K562 (cell line): ENCODE data around the gene GLB1L. TPM values are rescaled to one million over a fixed set of nuclear protein-coding genes. Genes with fewer than 3 reads are reported as not detected.

Experiments used
- CLOCK ChIP-seq: fragments of 250-450 bp; sonication (Bioruptor Pico); IDR thresholded peaks from 2 replicates; pipeline ENCODE4 v1.4.0; 2020; ENCODE audit warnings: mild to moderate bottlenecking, moderate library complexity, borderline replicate concordance
- COPS2 ChIP-seq: fragments of 450-650 bp; conservative IDR thresholded peaks from 2 replicates; pipeline ENCODE4 v1.6.1; 2016; ENCODE audit warnings: mild to moderate bottlenecking, moderate library complexity
- CREB1 ChIP-seq, 2 experiments: sonication (generic) in 1 of 2; formaldehyde crosslinking in 1 of 2; IDR thresholded peaks; 2 replicates each; pipeline versions ENCODE4 v1.6.1 to v1.8.0; 2012 to 2022; ENCODE audit warnings: inconsistent platforms in 1 of 2, mild to moderate bottlenecking in 1 of 2, missing genetic modification reagents in 1 of 2, moderate library complexity in 1 of 2
- DMBX1 ChIP-seq: fragments of 250-450 bp; sonication (Bioruptor Pico); IDR thresholded peaks from 2 replicates; pipeline ENCODE4 v1.8.0; 2022; ENCODE audit warnings: inconsistent platforms, mild to moderate bottlenecking, moderate library complexity, borderline replicate concordance
- DNMT1 ChIP-seq: fragments of 450-650 bp; IDR thresholded peaks from 2 replicates; pipeline ENCODE4 v1.6.1; 2016; ENCODE audit warnings: antibody characterized with exemption, mild to moderate bottlenecking
- FOXA3 ChIP-seq, 2 experiments: fragments of 450-650 bp in 1 of 2; sonication (generic) in 1 of 2; formaldehyde crosslinking; IDR thresholded peaks in 1 of 2; conservative IDR thresholded peaks in 1 of 2; 2 replicates each; pipeline versions ENCODE4 v1.4.0 to v1.8.0; 2020 to 2022; ENCODE audit warnings: mild to moderate bottlenecking in 2 of 2, missing genetic modification reagents in 1 of 2
- FOXP1 ChIP-seq: sonication (generic); formaldehyde crosslinking; IDR thresholded peaks from 2 replicates; pipeline ENCODE4 v1.8.0; 2022; ENCODE audit warnings: mild to moderate bottlenecking, missing genetic modification reagents
- GATA2 ChIP-seq: sonication (generic); formaldehyde crosslinking; IDR thresholded peaks from 2 replicates; pipeline ENCODE4 v1.4.0; 2020; ENCODE audit warnings: mild to moderate bottlenecking, missing genetic modification reagents
- KDM2B ChIP-seq: fragments of 250-450 bp; sonication (Bioruptor Pico); IDR thresholded peaks from 2 replicates; pipeline ENCODE4 v1.8.0; 2021; ENCODE audit warnings: mild to moderate bottlenecking, moderate library complexity
- MBD2 ChIP-seq: sonication (generic); IDR thresholded peaks from 2 replicates; pipeline ENCODE4 v1.6.1; 2016; ENCODE audit warnings: low read depth, borderline replicate concordance
- MYC ChIP-seq, 2 experiments: fragments of 250-450 bp in 1 of 2; sonication (Bioruptor Pico) in 1 of 2; IDR thresholded peaks; 2 replicates each; pipeline versions ENCODE4 v1.5.1 to v1.6.1; 2012 to 2021; ENCODE audit warnings: low read depth in 2 of 2, borderline replicate concordance in 1 of 2, improper control_type of control experiment in 1 of 2, low read length in 1 of 2, mild to moderate bottlenecking in 1 of 2, moderate library complexity in 1 of 2
- MYNN ChIP-seq, 2 experiments: sonication (generic); formaldehyde crosslinking in 1 of 2; IDR thresholded peaks; 2 replicates each; pipeline versions ENCODE4 v1.5.0 to v1.6.1; 2016 to 2020; ENCODE audit warnings: antibody characterized with exemption in 1 of 2, missing genetic modification reagents in 1 of 2
- NCOA1 ChIP-seq: fragments of 450-650 bp; IDR thresholded peaks from 2 replicates; pipeline ENCODE4 v1.6.1; 2016; ENCODE audit warnings: low read depth
- NCOR1 ChIP-seq: fragments of 450-650 bp; IDR thresholded peaks from 2 replicates; pipeline ENCODE4 v1.6.1; 2016; ENCODE audit warnings: mild to moderate bottlenecking, moderate library complexity
- NFE2 ChIP-seq: IDR thresholded peaks from 2 replicates; pipeline ENCODE4 v1.6.1; 2014; ENCODE audit warnings: antibody characterized with exemption, low read depth
- NR2F6 ChIP-seq: fragments of 450-650 bp; formaldehyde crosslinking; IDR thresholded peaks from 2 replicates; pipeline ENCODE4 v1.4.0; 2020; ENCODE audit warnings: mild to moderate bottlenecking
- POLR3G ChIP-seq: IDR thresholded peaks from 2 replicates; pipeline ENCODE4 v1.6.1; 2011; ENCODE audit not compliant: insufficient read length, insufficient replicate concordance; ENCODE audit errors: extremely low read depth
- RFX5 ChIP-seq: IDR thresholded peaks from 2 replicates; pipeline ENCODE4 v1.6.1; 2011; ENCODE audit warnings: low read depth, mild to moderate bottlenecking, improper control_type of control experiment, low read length
- RUNX1 ChIP-seq: sonication (generic); IDR thresholded peaks from 2 replicates; pipeline ENCODE4 v1.6.1; 2016; ENCODE audit warnings: antibody characterized with exemption, low read depth
- SLC30A9 ChIP-seq: fragments of 250-450 bp; sonication (Bioruptor Pico); IDR thresholded peaks from 2 replicates; pipeline ENCODE4 v1.8.0; 2022; ENCODE audit warnings: mild to moderate bottlenecking, moderate library complexity
- SOX6 ChIP-seq: fragments of 450-650 bp; IDR thresholded peaks from 2 replicates; pipeline ENCODE4 v1.6.1; 2014; ENCODE audit warnings: mild to moderate bottlenecking
- TCF15 ChIP-seq: fragments of 250-450 bp; sonication (Bioruptor Pico); IDR thresholded peaks from 2 replicates; pipeline ENCODE4 v1.8.0; 2022; ENCODE audit warnings: moderate library complexity, mild to moderate bottlenecking, inconsistent platforms
- XRCC3 ChIP-seq: fragments of 450-650 bp; IDR thresholded peaks from 2 replicates; pipeline ENCODE4 v1.6.1; 2017; ENCODE audit warnings: mild to moderate bottlenecking, moderate library complexity
- ZFP36 ChIP-seq: fragments of 150-350 bp; IDR thresholded peaks from 2 replicates; pipeline ENCODE4 v1.6.1; 2018; ENCODE audit warnings: low read length, low read depth; ENCODE audit not compliant: partially characterized antibody
- ZNF395 ChIP-seq: fragments of 200-800 bp; sonication (Bioruptor generic); IDR thresholded peaks from 2 replicates; pipeline ENCODE4 v1.6.1; 2017; ENCODE audit warnings: missing genetic modification characterization, missing compliant biosample characterization
- polyA plus RNA-seq, 8 experiments: library from polyadenylated mRNA; depleted of rRNA in 4 of 8; stranded (reverse) in 5 of 8; unstranded in 3 of 8; fragments of >200 nt; fragmentation: Nextera tagmentation in 2 of 8; fragmentation: Illumina TruSeq in 1 of 8; extraction: Ambion mirVana in 2 of 8; extraction: Trizol in 1 of 8; gene quantifications; 2 replicates each; pipeline versions ENCODE4 v1.2.1 to v1.2.3, GENCODE V29; 2011 to 2014; ENCODE audit warnings: inconsistent platforms in 1 of 8, missing spikeins in 1 of 8
- total RNA-seq, 7 experiments: library from RNA; depleted of rRNA in 6 of 7; stranded (reverse); fragments of >200 nt in 6 of 7; fragmentation: Illumina TruSeq in 2 of 7; extraction: Trizol in 2 of 7; gene quantifications; 2 replicates each; pipeline versions ENCODE4 v1.2.1 to v1.2.3, GENCODE V29; 2011 to 2021; ENCODE audit warnings: low replicate concordance in 1 of 7

The GLB1L gene
- total and polyA plus RNA-seq, 9 of the 15 experiments (the other 6 are each of a cell fraction or from before 2014, with no cell fraction given): 0.42 to 2.9 (median 2.5) TPM

DNA sequence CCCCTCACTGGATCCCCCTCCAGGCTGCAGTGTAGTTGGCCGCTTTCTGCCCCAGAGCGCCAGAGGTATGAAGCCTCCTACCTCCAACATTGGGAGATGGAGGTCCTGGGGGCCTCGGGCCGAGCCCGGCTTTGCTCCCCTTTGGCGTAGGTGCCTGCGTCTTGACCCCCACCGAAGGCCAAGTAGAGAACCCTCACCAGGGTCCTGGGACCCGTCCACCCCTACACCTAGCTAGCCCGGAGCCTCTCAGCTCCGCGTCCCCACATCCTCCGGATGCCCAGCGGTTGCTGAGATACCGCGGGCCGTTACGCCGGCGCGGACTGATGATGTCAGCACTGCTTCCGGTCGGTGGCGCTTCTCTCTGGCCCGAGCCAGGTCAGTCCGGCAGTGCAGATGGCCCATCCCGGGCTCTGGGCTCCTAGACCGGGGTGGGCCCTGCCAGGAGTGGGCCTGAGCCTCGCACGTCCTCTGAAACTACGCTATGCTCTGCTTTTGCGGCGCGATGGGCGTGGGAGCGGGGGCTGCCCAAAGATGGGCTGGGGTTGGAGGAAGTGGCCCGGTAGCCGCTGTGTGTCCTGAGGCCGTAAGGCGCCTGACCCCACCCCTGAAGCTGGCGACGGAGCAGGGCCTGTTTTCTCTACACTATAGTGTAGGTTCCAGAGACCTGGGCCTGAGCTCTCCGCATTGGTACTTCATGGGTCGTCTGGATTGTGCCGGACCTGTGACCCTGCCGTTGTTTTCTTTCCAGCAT, at the start of gene GLB1L, which contains the start of gene STK16 (continued):
- TF ChIP-seq CLOCK (CRISPR knock-in tag) (no peak), NFE2 (no peak), TCF15 (CRISPR knock-in tag) (no peak), SLC30A9 (CRISPR knock-in tag) (no peak), MBD2 (0 out of 2 replicates have a peak, but pooled peaks have one; percentile 28), NR2F6 (CRISPR knock-in tag) (no peak), NCOR1 (no peak; the same call in 1 of the 2 replicates), RFX5 (no peak), SOX6 (no peak), XRCC3 (no peak), ZFP36 (no peak), CREB1 (IDR thresholded peaks at IDR 0.05) (peak; percentile 93), CREB1 (CRISPR knock-in tag; IDR thresholded peaks at IDR 0.05) (peak; percentile 98), MYNN (IDR thresholded peaks at IDR 0.05) (no peak), MYNN (CRISPR knock-in tag; IDR thresholded peaks at IDR 0.05) (no peak), NCOA1 (no peak), POLR3G (no peak), KDM2B (CRISPR knock-in tag) (no peak), COPS2 (no peak), GATA2 (CRISPR knock-in tag) (no peak), DMBX1 (CRISPR knock-in tag) (no peak), FOXA3 (CRISPR knock-in tag; conservative IDR thresholded peaks at IDR 0.05 in 1 of 2, IDR thresholded peaks at IDR 0.05 in 1 of 2) (no peak), RUNX1 (no peak), DNMT1 (no peak), ZNF395 (no peak), FOXP1 (CRISPR knock-in tag) (peak; percentile 55; the same call in 1 of the 2 replicates), MYC (IDR thresholded peaks at IDR 0.05; ENCODE audit: low read depth, low read length) (peak; percentile 71; the same call in 1 of the 2 replicates), MYC (CRISPR knock-in tag; IDR thresholded peaks at IDR 0.05; ENCODE audit: borderline replicate concordance, low read depth) (no peak)
